B cell (primary cell): Measurements from ENCODE around the gene RAX2. TPM values are rescaled to one million over a fixed set of nuclear protein-coding genes. Genes with fewer than 3 reads are reported as not detected.

Experiments used
- ATAC-seq: fragments of 200-7000 bp; cut with Tn5 transposase; one replicate; pipeline ENCODE4 v1.10.0; 2021; ENCODE audit warnings: low read depth, mild to moderate bottlenecking, moderate number of reproducible peaks, moderate library complexity
- CTCF ChIA-PET: fragments of 350-600 bp; sonication (Branson Sonifier 250); formaldehyde crosslinking; loops from one replicate; lab custom pipeline; 2021; ENCODE audit warnings: antibody characterized with exemption, inconsistent platforms; lab: Charles Lee
- POLR2A ChIA-PET: fragments of 350-600 bp; sonication (Branson Sonifier 250); formaldehyde crosslinking; loops from one replicate; lab custom pipeline; 2021; ENCODE audit warnings: antibody characterized with exemption; lab: Charles Lee
- DNase-seq: peaks from one replicate; pipeline ENCODE4 v3.0.0; 2013
- H2AFZ ChIP-seq: 2 replicates; pipeline ENCODE4 v1.6.1; 2012; ENCODE audit warnings: mild to moderate bottlenecking, low read depth, low read length; ENCODE audit not compliant: insufficient read depth, poor library complexity, severe bottlenecking
- H3K27ac ChIP-seq, 2 donors: 1 replicate in 1 of 2; 2 replicates in 1 of 2; pipeline ENCODE4 v1.5.1; 2012 to 2013; ENCODE audit warnings: low read length in 2 of 2, mild to moderate bottlenecking in 2 of 2, moderate library complexity in 1 of 2
- H3K27me3 ChIP-seq, 4 experiments: fragments of 200-600 bp in 1 of 4; sonication (generic) in 1 of 4; replicated peaks in 1 of 4; 1 replicate in 2 of 4; 2 replicates in 2 of 4; pipeline versions ENCODE4 v1.6.1 to v1.7.0; 2013 to 2016; ENCODE audit warnings: low read length in 3 of 4, mild to moderate bottlenecking in 2 of 4, mixed read lengths in 1 of 4, moderate library complexity in 1 of 4; ENCODE audit not compliant: insufficient read depth in 4 of 4, control insufficient read depth in 3 of 4; ENCODE audit errors: control extremely low read depth in 1 of 4
- H3K36me3 ChIP-seq, 2 experiments: replicated peaks in 1 of 2; 1 replicate in 1 of 2; 2 replicates in 1 of 2; pipeline versions ENCODE4 v1.6.1 to v1.7.1; 2013; ENCODE audit warnings: low read length in 1 of 2; ENCODE audit not compliant: insufficient read depth in 2 of 2, control insufficient read depth in 1 of 2; ENCODE audit errors: control extremely low read depth in 1 of 2, extremely low read depth in 1 of 2
- H3K4me1 ChIP-seq, 2 donors: fragments of 200-600 bp in 1 of 2; sonication (generic) in 1 of 2; 1 replicate in 1 of 2; 2 replicates in 1 of 2; pipeline versions ENCODE4 v1.5.1 to v1.6.1; 2013 to 2017; ENCODE audit warnings: low read length in 2 of 2; ENCODE audit not compliant: control insufficient read depth in 2 of 2, insufficient read depth in 2 of 2
- H3K4me2 ChIP-seq: replicated peaks from 2 replicates; pipeline ENCODE3; 2012; ENCODE audit warnings: mild to moderate bottlenecking, low read depth, low read length; ENCODE audit not compliant: poor library complexity, severe bottlenecking
- H3K4me3 ChIP-seq, 5 experiments: fragments of 200-600 bp in 1 of 5; sonication (generic) in 1 of 5; 1 replicate in 3 of 5; 2 replicates in 2 of 5; pipeline versions ENCODE4 v1.5.1 to v1.7.0; 2011 to 2016; ENCODE audit warnings: low read length in 4 of 5, mild to moderate bottlenecking in 4 of 5, low read depth in 2 of 5, control low read depth in 1 of 5, moderate library complexity in 1 of 5; ENCODE audit not compliant: insufficient read depth in 1 of 5; ENCODE audit errors: control extremely low read depth in 1 of 5, extremely low read depth in 1 of 5
- H3K79me2 ChIP-seq: fragments of 200-600 bp; sonication (generic); one replicate; pipeline ENCODE4 v1.6.0; 2016; ENCODE audit warnings: low read length; ENCODE audit not compliant: control insufficient read depth, insufficient read depth
- H3K9ac ChIP-seq: fragments of 200-600 bp; sonication (generic); 2 replicates; pipeline ENCODE4 v1.6.1; 2017; ENCODE audit warnings: mild to moderate bottlenecking, low read length, moderate library complexity
- H3K9me3 ChIP-seq, 3 donors: one replicate each; pipeline versions ENCODE4 v1.6.1 to v1.7.1; 2013; ENCODE audit warnings: low read length in 2 of 3; ENCODE audit not compliant: control insufficient read depth in 2 of 3, insufficient read depth in 1 of 3; ENCODE audit errors: control extremely low read depth in 1 of 3
- H4K20me1 ChIP-seq: 2 replicates; pipeline ENCODE4 v1.6.0; 2012; ENCODE audit warnings: mild to moderate bottlenecking, low read length; ENCODE audit not compliant: insufficient read depth, control insufficient read depth, poor library complexity, severe bottlenecking
- H3K27ac Mint-ChIP-seq: one replicate; pipeline ENCODE4 v1.8.0; 2021; ENCODE audit warnings: mixed read lengths
- H3K27me3 Mint-ChIP-seq: one replicate; pipeline ENCODE4 v1.8.0; 2021; ENCODE audit warnings: mixed read lengths
- H3K4me1 Mint-ChIP-seq: one replicate; pipeline ENCODE4 v1.8.0; 2021; ENCODE audit warnings: mixed read lengths
- H3K4me3 Mint-ChIP-seq: one replicate; pipeline ENCODE4 v1.8.0; 2021; ENCODE audit warnings: mixed read lengths
- H3K9me3 Mint-ChIP-seq: one replicate; pipeline ENCODE4 v1.8.0; 2022; ENCODE audit warnings: mixed read lengths; ENCODE audit not compliant: insufficient read depth
- CTCF ChIP-seq: fragments of 200-600 bp; IDR thresholded peaks from one replicate; pipeline ENCODE4 v1.8.0; 2022; ENCODE audit warnings: antibody characterized with exemption, mild to moderate bottlenecking
- EZH2 ChIP-seq: IDR thresholded peaks from 2 replicates; pipeline ENCODE4 v1.6.1; 2012; ENCODE audit warnings: borderline replicate concordance, low read depth, mild to moderate bottlenecking, moderate library complexity, low read length; ENCODE audit not compliant: insufficient read depth, poor library complexity, severe bottlenecking
- WGBS: methylation state at CpG from one replicate; pipeline ENCODE4 v1.1.5; 2013; ENCODE audit warnings: missing lambda C conversion rate; ENCODE audit not compliant: insufficient coverage; 5-methylcytosine and 5-hydroxymethylcytosine counted together
- intact Hi-C: fragments of 100-400 bp; cut with micrococcal nuclease; formaldehyde crosslinking; loops from one replicate; pipeline ENCODE4 v1.10.0; 2022
- polyA plus RNA-seq: library from polyadenylated mRNA; depleted of rRNA; stranded (reverse); fragments of >200 nt; gene quantifications from 2 replicates; pipeline ENCODE4 v1.2.3, GENCODE V29; 2012
- total RNA-seq, 2 donors: library from RNA; stranded (reverse); fragments of 120-200 nt in 1 of 2; gene quantifications; 1 replicate in 1 of 2; 2 replicates in 1 of 2; pipeline versions ENCODE4 v1.2.3 to v1.2.4, GENCODE V29; 2013 to 2022

The RAX2 gene
- total and polyA plus RNA-seq, 2 donors (not counting 1 experiment from before 2014, with no cell fraction given) = not detected

GRCh38 chr19:3775831-3776230 lies 3.8 kb upstream of the RAX2 start:
- WGBS = 95% methylated on average over 5 of the region's 5 CpGs
- intact Hi-C loops = no loop called here
- ATAC-seq (no peak), DNase-seq (no peak)
- Histone ChIP-seq H2AFZ (no peak overlapping the region), H3K79me2 (no peaks in the 10 kb centered on the region), H3K4me2 (no peak overlapping the region), H3K9me3 (peaks cover 0 to 8% (median 2%) of the 10 kb centered on the region in 3 donors), H4K20me1 (no peaks in the 10 kb centered on the region), H3K4me3 (no peak overlapping the region), H3K27me3 (no peaks in the 10 kb centered on the region), H3K9ac (no peak overlapping the region), H3K36me3 (no peaks in the 10 kb centered on the region), H3K27ac (no peak overlapping the region), H3K4me1 (no peaks in the 10 kb centered on the region)
- Mint-ChIP-seq H3K4me3 (no peak overlapping the region), H3K27me3 (no peaks in the 10 kb centered on the region), H3K4me1 (no peaks in the 10 kb centered on the region), H3K9me3 (peaks cover under 1% of the 10 kb centered on the region), H3K27ac (no peak overlapping the region)
- no peak for TF ChIP-seq CTCF
- no peak for TF ChIP-seq EZH2
- ChIA-PET POLR2A (no interaction called here), CTCF (no interaction called here)

- ATAC-seq (no peak), DNase-seq (no peak)
- intact Hi-C loops = no loop called here
- 84% methylated on average over 2 of the region's 2 CpGs for WGBS
- no peaks in the 10 kb centered on the region for H3K9me3 Mint-ChIP-seq
- no peaks in the 10 kb centered on the region for H3K27me3 Mint-ChIP-seq
- no peak overlapping the region for H2AFZ ChIP-seq
- no peaks in the 10 kb centered on the region for H3K4me1 Mint-ChIP-seq
- H3K36me3 ChIP-seq = no peaks in the 10 kb centered on the region
- H3K27ac ChIP-seq = no peak overlapping the region
- no peak overlapping the region for H3K4me2 ChIP-seq
- H3K4me1 ChIP-seq = no peaks in the 10 kb centered on the region
- no peak overlapping the region for H3K9ac ChIP-seq
- H3K9me3 ChIP-seq = peaks cover 0 to 4% (median 0%) of the 10 kb centered on the region in 3 donors
- no peaks in the 10 kb centered on the region for H4K20me1 ChIP-seq
- H3K4me3 ChIP-seq = no peak overlapping the region
- no peaks in the 10 kb centered on the region for H3K79me2 ChIP-seq
- ChIA-PET CTCF (interaction anchor here (0.9 kb wide), 1 partner anchor 13 kb away, joined by 3 read pairs; no protein-coding TSS in a partner anchor), POLR2A (no interaction called here)
- H3K4me3 Mint-ChIP-seq = no peak overlapping the region
- no peak overlapping the region for H3K27ac Mint-ChIP-seq
- TF ChIP-seq CTCF (no peak), EZH2 (no peak)
- no peaks in the 10 kb centered on the region for H3K27me3 ChIP-seq
These were observed 3.3 kb upstream of the RAX2 start for GRCh38 chr19:3775374-3775711.
